Stimulated activated CD4-positive, alpha-beta T cell treated with anti-CD3 and anti-CD28 coated beads, TNF-alpha, amount 100 ng/mL, for 4 hours (primary cell): Measurements from ENCODE around the gene NLRC3.

Experiments used
- DNase-seq, 3 experiments: peaks; one replicate each; pipeline ENCODE4 v3.0.0-alpha.2; 2020; ENCODE audit warnings: low read depth in 3 of 3

The NLRC3 gene

GRCh38 chr16:3580251-3580651 lies 3.0 kb upstream of the NLRC3 start:
- no peak for DNase-seq

GRCh38 chr16:3579776-3580175 lies 2.6 kb upstream of the NLRC3 start:
- DNase-seq, result no peak

- peak in 1 of 3 experiments; percentile 19 for DNase-seq
Observed at GRCh38 chr16:3578610-3579551, 1.7 kb upstream of the NLRC3 start.

GRCh38 chr16:3578121-3578520 lies 918 bp upstream of the NLRC3 start:
- peak in 2 of 3 experiments; percentile 21 to 26 for DNase-seq

- no peak for DNase-seq
Observed at GRCh38 chr16:3576211-3576610, 992 bp downstream of the NLRC3 start.

- DNase-seq, result no peak
Observed at GRCh38 chr16:3575491-3575890, 1.7 kb downstream of the NLRC3 start.

- DNase-seq, result no peak
Observed at GRCh38 chr16:3574195-3574594, 3.0 kb downstream of the NLRC3 start.

- DNase-seq, result no peak
Observed at GRCh38 chr16:3573146-3573815, 3.9 kb downstream of the NLRC3 start.

- DNase-seq, result no peak
Observed at GRCh38 chr16:3570420-3571062, 6.7 kb downstream of the NLRC3 start.

- no peak for DNase-seq
Observed at GRCh38 chr16:3569851-3570250, 7.4 kb downstream of the NLRC3 start.

- DNase-seq, result no peak
Observed at GRCh38 chr16:3566990-3567389, 10.2 kb downstream of the NLRC3 start.

- DNase-seq, result no peak
Observed at GRCh38 chr16:3564889-3565141, 12.4 kb downstream of the NLRC3 start.

- no peak for DNase-seq
Observed at GRCh38 chr16:3564130-3564888, 12.9 kb downstream of the NLRC3 start.

- DNase-seq, result no peak
Observed at GRCh38 chr16:3562914-3563480, 14.2 kb downstream of the NLRC3 start.

GRCh38 chr16:3561626-3562025 lies 15.6 kb downstream of the NLRC3 start:
- DNase-seq, result no peak

- no peak for DNase-seq
Observed at GRCh38 chr16:3554351-3554928, 22.8 kb downstream of the NLRC3 start.

- no peak for DNase-seq
Observed at GRCh38 chr16:3553138-3553923, 23.9 kb downstream of the NLRC3 start.

- no peak for DNase-seq
Observed at GRCh38 chr16:3550851-3551847, 26.1 kb downstream of the NLRC3 start.

- DNase-seq, result no peak
Observed at GRCh38 chr16:3549906-3550305, 27.3 kb downstream of the NLRC3 start.
